HG02763 (cell line): ENCODE results near the gene PDYN.

Source experiments
- ATAC-seq: cut with Tn5 transposase; IDR thresholded peaks from one replicate; pipeline ENCODE4 v1.9.1; 2021; ENCODE audit warnings: mild to moderate bottlenecking, moderate library complexity; ENCODE audit not compliant: unreplicated experiment

Gene PDYN

GRCh38 chr20:1935696-1936366 lies 58.0 kb downstream of the PDYN start:
- no peak for ATAC-seq

GRCh38 chr20:1934721-1935573 lies 58.9 kb downstream of the PDYN start:
- ATAC-seq: no peak

GRCh38 chr20:1934156-1934555 lies 59.7 kb downstream of the PDYN start:
- ATAC-seq: no peak

- no peak for ATAC-seq
Measured at GRCh38 chr20:1933465-1933870, 60.4 kb downstream of the PDYN start.

GRCh38 chr20:1932971-1933370 lies 60.9 kb downstream of the PDYN start:
- ATAC-seq: no peak

- ATAC-seq: no peak
Measured at GRCh38 chr20:1931830-1932229, 62.0 kb downstream of the PDYN start.

- ATAC-seq: no peak
Measured at GRCh38 chr20:1930165-1930564, 63.7 kb downstream of the PDYN start.

- no peak for ATAC-seq
Measured at GRCh38 chr20:1929460-1929859, 64.4 kb downstream of the PDYN start.

- ATAC-seq: no peak
Measured at GRCh38 chr20:1928782-1929181, 65.1 kb downstream of the PDYN start.
